NCI-H2171 (cell line): ENCODE results near the gene CD82.

Source experiments
- DNase-seq: peaks from one replicate; lab custom pipeline; 2025; lab: John Stamatoyannopoulos, UW

CD82 gene

DNA sequence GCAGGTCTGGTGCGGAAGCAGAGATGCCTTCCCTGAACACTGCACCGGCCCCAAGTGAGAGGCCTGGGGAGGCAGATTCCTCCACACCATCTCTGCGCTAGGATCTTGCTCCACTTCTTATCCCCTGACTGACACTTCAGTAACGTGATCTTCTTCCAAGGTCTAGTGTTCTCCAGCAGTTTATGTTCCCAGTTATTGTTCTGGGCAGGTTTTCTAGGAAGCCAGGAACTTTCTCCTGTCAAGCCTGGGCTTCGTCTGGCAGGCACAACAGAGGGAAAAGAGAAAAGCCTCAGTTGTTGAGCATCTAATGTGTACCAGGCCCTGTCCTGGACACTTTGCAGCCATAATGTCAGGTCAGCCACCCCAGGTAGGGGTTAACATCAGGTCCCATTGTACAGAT, 10.5 kb downstream of the CD82 start:
- DNase-seq = no peak

- no peak for DNase-seq
Measured at GRCh38 chr11:44576656-44577055, 11.2 kb downstream of the CD82 start.

- DNase-seq = no peak
Measured at GRCh38 chr11:44577231-44577830, 11.9 kb downstream of the CD82 start.

DNA sequence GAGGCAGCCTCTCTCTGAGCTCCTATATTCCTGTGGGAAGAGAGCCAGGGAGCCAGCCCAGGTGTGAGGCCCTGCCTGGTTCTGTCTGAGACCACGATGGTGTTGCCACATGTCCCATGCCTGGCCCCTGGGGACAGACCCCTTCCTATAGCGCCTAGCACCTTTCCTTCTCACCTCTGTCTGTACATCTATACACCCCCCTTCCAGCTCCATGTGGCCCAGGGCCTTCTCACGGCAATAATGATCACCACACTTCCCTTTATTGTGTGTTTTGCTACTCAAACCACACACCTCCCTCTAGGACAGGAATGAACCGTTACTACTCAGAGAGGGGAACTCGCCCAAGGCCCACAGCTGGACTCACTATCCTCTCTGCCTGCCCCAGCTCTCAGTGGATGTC, 12.8 kb downstream of the CD82 start:
- no peak for DNase-seq

DNA sequence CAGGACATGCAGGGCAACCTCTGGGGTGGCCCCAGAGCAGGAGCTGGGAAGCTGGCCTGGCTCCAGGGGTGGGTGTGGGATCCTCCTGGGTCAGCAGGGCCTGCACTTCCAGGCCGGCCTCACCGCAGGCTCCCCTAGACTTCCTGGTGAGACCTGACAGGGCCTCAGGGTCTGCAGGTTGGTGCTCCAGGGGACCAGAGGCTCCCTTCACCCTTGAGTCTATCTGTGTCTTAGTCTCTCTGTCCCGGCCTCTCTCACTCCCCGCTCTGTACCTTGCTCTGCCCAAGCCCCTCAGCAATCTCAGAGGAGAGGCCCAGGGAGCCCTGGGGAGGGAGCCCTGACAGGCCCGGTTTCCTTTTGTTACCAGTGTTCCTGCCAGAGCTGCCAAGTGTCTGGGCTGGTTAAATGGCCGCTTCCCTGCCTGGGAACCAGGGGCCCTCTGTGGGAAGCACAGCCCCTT, 13.9 kb downstream of the CD82 start:
- no peak for DNase-seq

DNA sequence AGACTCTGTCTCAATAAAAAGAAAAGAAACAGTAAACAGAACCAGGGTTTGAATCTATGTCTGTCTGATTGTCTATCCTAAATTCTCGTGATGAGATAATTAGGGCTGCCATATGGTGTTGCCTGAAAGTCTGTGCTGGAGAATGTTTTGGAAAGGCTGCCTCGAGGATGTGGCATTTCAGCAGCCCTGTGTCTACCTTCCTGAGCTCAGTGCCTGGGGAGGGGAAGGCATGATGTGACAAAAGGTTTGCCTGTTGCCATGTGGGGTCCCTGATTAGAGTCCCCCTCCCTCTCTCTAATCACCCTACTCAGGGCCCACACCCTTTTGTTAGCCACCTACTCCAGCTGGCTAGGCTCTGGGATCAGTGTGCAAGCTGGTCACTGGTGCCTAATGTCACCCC, 15.2 kb downstream of the CD82 start:
- DNase-seq = peak; percentile 61

GRCh38 chr11:44581246-44581645, 15.8 kb downstream of the CD82 start:
- no peak for DNase-seq

DNA sequence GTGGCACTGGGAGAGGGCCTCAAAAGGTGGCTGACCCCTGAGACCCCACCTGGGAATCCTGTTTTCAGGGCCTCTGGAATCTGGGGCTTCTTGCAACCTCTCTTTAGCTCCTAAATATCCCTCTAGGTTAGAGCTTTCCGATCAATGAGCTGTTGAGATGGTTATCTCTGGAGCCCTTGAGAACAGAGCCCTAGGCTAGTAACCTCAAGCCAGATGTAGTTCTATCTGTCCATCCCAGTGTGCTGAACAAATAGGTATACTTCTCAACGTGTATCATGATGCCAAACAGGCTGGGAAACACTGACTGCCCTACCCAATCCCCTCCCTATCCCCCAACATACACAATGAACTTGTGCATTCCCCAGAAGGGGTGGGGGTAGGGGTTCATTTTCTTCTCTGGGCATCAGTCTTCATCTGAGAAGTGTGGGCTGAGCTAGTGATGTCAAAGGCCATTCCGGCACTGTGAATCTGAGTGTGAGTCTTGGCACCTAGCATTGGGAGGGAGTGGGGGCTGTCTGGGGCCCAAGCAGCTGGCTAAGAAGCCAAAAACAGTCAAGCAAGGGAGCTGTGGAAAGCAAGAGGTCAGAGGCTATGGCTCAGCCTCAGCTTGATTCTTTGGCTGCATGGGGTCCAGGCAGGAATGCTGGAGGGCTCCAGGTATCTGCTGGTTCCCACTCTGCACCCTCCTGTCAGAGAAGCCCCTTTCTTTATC, 17.3 kb downstream of the CD82 start:
- DNase-seq = no peak

- DNase-seq = no peak
Measured at GRCh38 chr11:44583353-44583669, 17.8 kb downstream of the CD82 start.

GRCh38 chr11:44585421-44585820, 20.0 kb downstream of the CD82 start:
- DNase-seq = no peak

- no peak for DNase-seq
Measured at GRCh38 chr11:44589301-44589700, 23.8 kb downstream of the CD82 start.

GRCh38 chr11:44590769-44591168, 25.3 kb downstream of the CD82 start:
- no peak for DNase-seq

- no peak for DNase-seq
Measured at GRCh38 chr11:44591557-44591956, 26.1 kb downstream of the CD82 start.

- no peak for DNase-seq
Measured at GRCh38 chr11:44592125-44592940, 26.9 kb downstream of the CD82 start.

DNA sequence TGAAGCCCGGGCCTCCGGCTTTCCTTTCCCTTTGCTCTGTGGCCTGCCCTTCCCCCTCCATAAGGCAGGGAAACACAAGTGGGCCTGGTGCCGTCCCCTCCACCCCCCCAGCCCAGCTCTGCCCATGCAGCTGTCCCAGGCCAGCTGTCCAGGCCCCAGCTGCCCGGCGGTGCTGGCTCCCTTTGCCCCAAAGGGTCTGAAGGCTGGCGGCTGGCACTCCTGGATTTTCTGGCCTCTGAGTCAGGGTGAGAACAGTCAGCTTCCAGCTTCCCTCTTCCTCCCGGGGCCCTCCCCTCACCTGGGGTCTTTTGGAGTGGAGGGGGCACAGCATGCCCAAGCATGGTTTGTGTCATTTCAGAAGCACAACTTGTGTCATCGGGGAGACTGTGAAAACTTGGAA, 27.8 kb downstream of the CD82 start:
- no peak for DNase-seq

DNA sequence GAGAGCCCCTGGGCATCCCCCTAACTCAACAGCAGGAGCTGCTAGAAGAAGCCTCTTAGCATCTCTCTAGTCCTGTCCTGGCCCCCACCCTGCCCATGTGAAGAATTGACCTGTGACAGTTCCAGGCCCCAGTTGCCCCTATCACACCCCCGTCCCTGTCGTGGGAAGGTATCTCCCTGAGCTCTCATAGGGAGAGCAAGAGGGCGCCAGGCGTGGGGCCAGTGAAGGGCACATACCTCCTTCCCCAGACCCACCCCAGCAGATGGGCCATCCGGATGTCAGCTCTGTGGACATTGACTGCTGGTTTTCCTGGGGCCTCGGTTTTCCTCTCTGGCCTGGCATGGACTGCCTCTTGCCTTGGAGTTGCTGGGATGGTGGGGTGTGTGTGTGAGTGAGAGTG, 29.5 kb downstream of the CD82 start:
- DNase-seq = no peak

GRCh38 chr11:44595964-44596381, 30.5 kb downstream of the CD82 start:
- no peak for DNase-seq

GRCh38 chr11:44596525-44597276, 31.2 kb downstream of the CD82 start:
- DNase-seq = no peak

DNA sequence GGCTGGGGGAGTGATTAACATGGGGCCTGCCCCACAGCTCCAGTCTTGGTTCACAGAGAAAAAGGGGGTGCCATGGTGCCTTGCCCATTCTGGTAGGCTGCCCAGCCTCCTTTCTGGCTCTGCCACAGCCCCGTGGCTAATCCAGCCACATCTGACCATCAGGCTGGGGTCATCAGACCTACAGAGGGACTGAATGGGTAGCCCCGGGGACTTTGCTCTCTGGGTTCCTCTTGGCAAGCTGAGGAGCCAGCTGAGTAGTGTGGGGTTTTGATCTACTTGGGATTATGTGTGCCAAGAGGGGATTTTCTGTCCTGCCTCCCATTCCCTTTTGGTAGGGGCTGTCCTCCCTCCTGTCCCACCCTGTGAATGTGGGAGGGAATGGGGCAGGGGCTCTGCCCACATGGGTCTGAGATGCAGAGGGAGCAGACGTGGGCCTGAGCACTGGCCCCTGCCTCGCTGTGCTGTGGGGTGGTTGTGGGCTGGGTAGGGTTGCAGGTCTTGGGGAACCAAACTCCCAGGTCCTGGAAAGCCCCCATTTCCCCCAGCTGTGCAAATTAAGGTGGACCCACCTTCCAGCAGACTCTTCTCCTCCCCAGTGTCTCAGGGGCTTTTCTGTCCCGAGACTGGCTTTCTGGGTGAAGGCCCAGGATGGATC, 32.0 kb downstream of the CD82 start:
- DNase-seq = no peak

DNA sequence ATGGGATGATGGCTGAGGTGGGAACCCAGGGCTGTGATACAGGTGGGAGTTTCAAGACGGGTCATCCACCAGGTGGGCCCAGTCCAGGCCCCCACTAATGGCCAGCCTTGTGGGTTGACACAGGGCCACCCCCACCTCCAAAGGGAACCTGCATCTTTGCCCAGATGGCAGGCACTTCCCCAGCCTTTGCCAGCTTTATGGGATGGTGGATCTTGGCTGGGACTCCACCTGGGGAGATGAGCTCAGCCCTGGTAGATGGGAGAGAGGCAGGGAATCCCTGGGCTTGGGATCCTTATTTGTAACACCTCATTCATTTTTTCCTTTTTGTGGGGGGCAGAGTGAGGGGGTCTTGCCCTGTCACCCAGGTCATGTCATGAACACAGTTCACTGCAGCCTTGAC, 33.4 kb downstream of the CD82 start:
- DNase-seq = no peak

GRCh38 chr11:44600261-44600660, 34.8 kb downstream of the CD82 start:
- DNase-seq = no peak

GRCh38 chr11:44600839-44601383, 35.4 kb downstream of the CD82 start:
- DNase-seq = peak; percentile 92
